GM12872 (cell line): ENCODE data around the gene TMEM40.

Source experiments
- CTCF ChIP-seq: IDR thresholded peaks from 3 replicates; pipeline ENCODE4 v1.5.1; 2011; ENCODE audit warnings: low read depth, mild to moderate bottlenecking, low read length, moderate library complexity; ENCODE audit not compliant: insufficient read depth

TMEM40 gene

GRCh38 chr3:12787346-12787745, 28.3 kb upstream of the TMEM40 start:
- peak; percentile 71 for TF ChIP-seq CTCF

- no peak for TF ChIP-seq CTCF
Measured at GRCh38 chr3:12785096-12785495, 26.0 kb upstream of the TMEM40 start.

- TF ChIP-seq CTCF: no peak
Measured at GRCh38 chr3:12782172-12782815, 23.2 kb upstream of the TMEM40 start.

GRCh38 chr3:12780751-12781150, 21.7 kb upstream of the TMEM40 start:
- no peak for TF ChIP-seq CTCF

GRCh38 chr3:12777171-12777570, 18.1 kb upstream of the TMEM40 start:
- no peak for TF ChIP-seq CTCF

- TF ChIP-seq CTCF: no peak
Measured at GRCh38 chr3:12775226-12775625, 16.2 kb upstream of the TMEM40 start.

GRCh38 chr3:12774619-12775018, 15.6 kb upstream of the TMEM40 start:
- TF ChIP-seq CTCF: no peak
